SK-N-MC (cell line): ENCODE measurements around the gene GSG1L.

Source experiments
- EZH2 ChIP-seq: fragments of 200-600 bp; sonication (generic); IDR thresholded peaks from one replicate; pipeline ENCODE4 v1.6.1; 2017; ENCODE audit warnings: antibody characterized with exemption
- POLR2AphosphoS5 ChIP-seq: IDR thresholded peaks from 2 replicates; pipeline ENCODE4 v1.6.1; 2012; ENCODE audit warnings: mild to moderate bottlenecking, low read depth, low read length, borderline replicate concordance

DNA sequence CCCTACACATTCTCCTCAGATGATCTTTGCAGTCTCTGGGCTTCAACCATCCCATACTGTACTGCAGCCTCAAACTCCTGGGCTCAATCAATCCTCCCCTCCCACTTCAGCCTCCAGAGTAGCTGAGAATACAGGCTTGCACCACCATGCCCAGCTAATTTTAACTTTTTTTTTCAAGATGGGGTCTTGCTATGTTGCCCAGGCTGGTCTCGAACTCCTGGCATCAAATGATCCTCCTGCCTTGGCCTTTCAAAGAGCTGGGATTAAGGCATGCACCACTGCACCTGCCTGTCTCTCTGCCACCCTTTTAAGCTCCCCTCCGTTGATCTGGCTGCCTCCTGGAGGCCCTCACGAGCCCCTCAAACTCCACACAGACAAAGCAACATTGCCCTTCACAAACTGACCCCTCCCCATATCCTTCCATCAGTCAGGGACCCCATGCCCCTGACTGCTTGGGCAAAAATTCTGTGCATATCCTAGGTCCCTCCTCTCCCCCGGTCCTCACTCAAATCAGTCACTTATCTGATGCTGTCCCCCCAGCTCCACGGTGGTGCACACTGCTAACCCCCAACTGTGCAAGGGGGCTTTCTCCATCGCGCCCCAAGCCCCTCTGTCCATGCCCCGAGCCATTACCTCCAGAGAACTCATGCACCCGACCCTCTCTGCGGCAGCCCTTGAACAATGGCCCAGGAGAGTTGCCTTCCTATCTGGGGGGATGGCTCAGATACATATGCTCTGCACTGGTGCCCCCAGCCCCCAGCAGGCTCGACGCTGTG, 260.7 kb downstream of the GSG1L start:
- TF ChIP-seq POLR2AphosphoS5 (no peak), EZH2 (no peak)
